SK-N-SH (cell line): ENCODE measurements around the gene PROSER3. TPM values are rescaled to one million over a fixed set of nuclear protein-coding genes. Genes with fewer than 3 reads are reported as not detected.

Source experiments
- CTCF ChIA-PET: fragments of 300-600, 350-600 bp; formaldehyde crosslinking; extraction: SDS; loops from one replicate; lab custom pipeline; 2021; lab: Yijun Ruan, JAX
- POLR2A ChIA-PET: fragments of 350-600 bp; sonication (Branson Sonifier 250); formaldehyde crosslinking; extraction: SDS; loops from one replicate; lab custom pipeline; 2020; ENCODE audit warnings: antibody characterized with exemption, inconsistent platforms; lab: Yijun Ruan, JAX
- DNase-seq: peaks from one replicate; pipeline ENCODE4 v3.0.0; 2012
- H2AFZ ChIP-seq: fragments of 200-600 bp; sonication (generic); 2 replicates; pipeline ENCODE4 v1.8.1; 2016; ENCODE audit warnings: antibody characterized with exemption, mild to moderate bottlenecking, low read depth
- H3F3A ChIP-seq: fragments of 200-600 bp; sonication (generic); replicated peaks from 2 replicates; pipeline ENCODE3; 2016; ENCODE audit warnings: antibody characterized with exemption, mild to moderate bottlenecking; ENCODE audit not compliant: insufficient read depth
- H3K27ac ChIP-seq, 2 experiments: fragments of 200-500 bp in 1 of 2; fragments of 200-600 bp in 1 of 2; sonication (Bioruptor generic) in 1 of 2; sonication (generic), shearing (Covaris generic) in 1 of 2; 2 replicates each; pipeline versions ENCODE4 v1.5.1 to v1.6.1; 2014 to 2016; ENCODE audit warnings: low read depth in 2 of 2, inconsistent platforms in 1 of 2, low read length in 1 of 2, mild to moderate bottlenecking in 1 of 2, mixed read lengths in 1 of 2
- H3K27me3 ChIP-seq: fragments of 200-600 bp; sonication (generic), shearing (Covaris generic); 2 replicates; pipeline ENCODE4 v1.6.1; 2016; ENCODE audit warnings: mixed run types; ENCODE audit not compliant: insufficient read depth
- H3K36me3 ChIP-seq, 2 experiments: fragments of 200-500 bp in 1 of 2; fragments of 200-600 bp in 1 of 2; sonication (Bioruptor generic) in 1 of 2; sonication (generic) in 1 of 2; replicated peaks in 1 of 2; 2 replicates each; pipeline versions ENCODE3 to v1.5.1; 2014 to 2016; ENCODE audit warnings: low read length in 1 of 2, mild to moderate bottlenecking in 1 of 2; ENCODE audit not compliant: insufficient read depth in 2 of 2, control insufficient read depth in 1 of 2
- H3K4me1 ChIP-seq, 2 experiments: fragments of 200-500 bp in 1 of 2; fragments of 200-600 bp in 1 of 2; sonication (Bioruptor generic) in 1 of 2; sonication (generic), shearing (Covaris generic) in 1 of 2; 2 replicates each; pipeline versions ENCODE4 v1.5.1 to v1.6.1; 2014 to 2016; ENCODE audit warnings: low read depth in 1 of 2, low read length in 1 of 2, mixed run types in 1 of 2; ENCODE audit not compliant: insufficient read depth in 2 of 2, control insufficient read depth in 1 of 2
- H3K4me2 ChIP-seq: fragments of 200-600 bp; sonication (generic), shearing (Covaris generic); 2 replicates; pipeline ENCODE4 v1.6.1; 2017; ENCODE audit warnings: mixed run types
- H3K4me3 ChIP-seq, 2 experiments: fragments of 200-500 bp in 1 of 2; fragments of 200-600 bp in 1 of 2; sonication (Bioruptor generic) in 1 of 2; sonication (generic), shearing (Covaris generic) in 1 of 2; 2 replicates each; pipeline versions ENCODE4 v1.5.1 to v1.8.1; 2014 to 2016; ENCODE audit warnings: low read depth in 2 of 2, inconsistent platforms in 1 of 2, low read length in 1 of 2, mild to moderate bottlenecking in 1 of 2, mixed read lengths in 1 of 2, moderate library complexity in 1 of 2
- H3K79me2 ChIP-seq: fragments of 200-600 bp; sonication (generic); 2 replicates; pipeline ENCODE4 v1.8.1; 2017; ENCODE audit warnings: mild to moderate bottlenecking; ENCODE audit not compliant: insufficient read depth
- H3K9ac ChIP-seq: fragments of 200-600 bp; sonication (generic); 2 replicates; pipeline ENCODE4 v1.6.1; 2017; ENCODE audit warnings: mixed run types
- H3K9me2 ChIP-seq: fragments of 200-600 bp; sonication (generic); 2 replicates; pipeline ENCODE4 v1.6.1; 2017; ENCODE audit warnings: mixed run types
- H3K9me3 ChIP-seq: fragments of 200-600 bp; sonication (generic); 2 replicates; pipeline ENCODE4 v1.6.1; 2017; ENCODE audit warnings: mixed run types, mild to moderate bottlenecking, moderate library complexity
- H4K20me1 ChIP-seq: fragments of 200-600 bp; sonication (generic); 2 replicates; pipeline ENCODE4 v1.6.1; 2017; ENCODE audit warnings: mild to moderate bottlenecking, mixed run types; ENCODE audit not compliant: insufficient read depth
- EP300 ChIP-seq, 2 experiments: IDR thresholded peaks; 2 replicates each; pipeline versions ENCODE4 v1.4.0 to v1.6.1; 2012; ENCODE audit warnings: borderline replicate concordance in 1 of 2, low read depth in 1 of 2, low read length in 1 of 2
- EZH2phosphoT487 ChIP-seq: fragments of 200-600 bp; sonication (generic); IDR thresholded peaks from 2 replicates; pipeline ENCODE4 v1.6.1; 2017; ENCODE audit warnings: low read depth, mixed run types, mild to moderate bottlenecking, antibody characterized with exemption, moderate library complexity, borderline replicate concordance
- GABPA ChIP-seq: IDR thresholded peaks from 2 replicates; pipeline ENCODE4 v1.4.0; 2012; ENCODE audit warnings: low read depth, mild to moderate bottlenecking
- NFIC ChIP-seq: IDR thresholded peaks from 2 replicates; pipeline ENCODE4 v1.4.0; 2012; ENCODE audit warnings: borderline replicate concordance
- NRF1 ChIP-seq: IDR thresholded peaks from 2 replicates; pipeline ENCODE4 v1.6.1; 2012; ENCODE audit warnings: low read depth, mild to moderate bottlenecking, low read length
- SIN3A ChIP-seq: IDR thresholded peaks from 2 replicates; pipeline ENCODE4 v1.6.1; 2012; ENCODE audit warnings: low read depth, mild to moderate bottlenecking, low read length, moderate library complexity, borderline replicate concordance
- SMC3 ChIP-seq: IDR thresholded peaks from 2 replicates; pipeline ENCODE4 v1.6.1; 2012; ENCODE audit warnings: low read depth, low read length, improper control_type of control experiment
- TAF1 ChIP-seq: IDR thresholded peaks from 2 replicates; pipeline ENCODE4 v1.6.1; 2012; ENCODE audit warnings: low read depth, mild to moderate bottlenecking, low read length, moderate library complexity, borderline replicate concordance
- TCF12 ChIP-seq: IDR thresholded peaks from 2 replicates; pipeline ENCODE4 v1.4.0; 2012
- WGBS: methylation state at CpG from one replicate; pipeline ENCODE4 v1.1.6; 2017; ENCODE audit warnings: low lambda C conversion rate; 5-methylcytosine and 5-hydroxymethylcytosine counted together
- polyA plus RNA-seq, 3 experiments: library from polyadenylated mRNA; depleted of rRNA; stranded (reverse); fragments of >200 nt; gene quantifications; 2 replicates each; pipeline ENCODE4 v1.2.3, GENCODE V29; 2012
- TF ChIP-seq, protein P1 (sequence below): fragments of 150-350 bp; IDR thresholded peaks from 2 replicates; pipeline ENCODE4 v1.6.1; 2017; ENCODE audit warnings: antibody characterized with exemption, low read length, low read depth, borderline replicate concordance
- TF ChIP-seq, protein P2 (sequence below): IDR thresholded peaks from 2 replicates; pipeline ENCODE4 v1.6.1; 2012; ENCODE audit warnings: mild to moderate bottlenecking, low read depth, low read length, moderate library complexity
- TF ChIP-seq, protein P3 (sequence below): IDR thresholded peaks from 2 replicates; pipeline ENCODE4 v1.4.0; 2012; ENCODE audit warnings: low read depth, borderline replicate concordance
- TF ChIP-seq, protein P4 (sequence below): IDR thresholded peaks from 2 replicates; pipeline ENCODE4 v1.4.0; 2012; ENCODE audit warnings: low read depth
- TF ChIP-seq, protein P5 (sequence below): IDR thresholded peaks from 2 replicates; pipeline ENCODE4; 2012

The PROSER3 gene
- polyA plus RNA-seq, 1 of the 3 experiments (the other 2 are of a cell fraction) = 12.5 TPM

DNA sequence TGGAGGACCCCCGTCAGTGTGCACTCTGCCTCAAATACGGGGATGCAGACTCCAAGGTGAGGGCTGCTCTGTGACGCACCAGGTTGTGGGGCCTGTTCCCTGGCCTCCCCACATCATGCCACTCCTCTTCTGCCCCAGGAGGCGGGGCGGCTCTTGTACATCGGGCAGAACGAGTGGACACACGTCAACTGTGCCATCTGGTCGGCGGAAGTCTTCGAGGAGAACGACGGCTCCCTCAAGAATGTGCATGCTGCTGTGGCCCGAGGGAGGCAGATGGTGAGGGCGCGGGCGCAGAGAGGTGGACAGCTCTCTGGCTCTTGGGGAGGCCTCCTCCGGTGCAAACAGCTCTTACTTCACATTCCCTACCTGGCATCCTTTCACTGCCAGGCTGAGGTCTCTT, 29.0 kb upstream of the PROSER3 start:
- Histone ChIP-seq H3K4me3 (no peak overlapping the region), H3K79me2 (no peaks in the 10 kb centered on the region), H3K9ac (no peak overlapping the region), H3F3A (no peaks in the 10 kb centered on the region), H3K9me3 (no peaks in the 10 kb centered on the region), H3K27ac (no peak overlapping the region), H2AFZ (no peak overlapping the region), H3K4me1 (no peaks in the 10 kb centered on the region), H4K20me1 (no peaks in the 10 kb centered on the region), H3K36me3 (peaks cover 17 to 90% of the 10 kb centered on the region in 2 experiments), H3K4me2 (no peak overlapping the region), H3K9me2 (no peaks in the 10 kb centered on the region), H3K27me3 (no peaks in the 10 kb centered on the region)
- 89% methylated on average over 17 of the region's 18 CpGs for whole genome bisulfite sequencing
- TF ChIP-seq, protein P1, sequence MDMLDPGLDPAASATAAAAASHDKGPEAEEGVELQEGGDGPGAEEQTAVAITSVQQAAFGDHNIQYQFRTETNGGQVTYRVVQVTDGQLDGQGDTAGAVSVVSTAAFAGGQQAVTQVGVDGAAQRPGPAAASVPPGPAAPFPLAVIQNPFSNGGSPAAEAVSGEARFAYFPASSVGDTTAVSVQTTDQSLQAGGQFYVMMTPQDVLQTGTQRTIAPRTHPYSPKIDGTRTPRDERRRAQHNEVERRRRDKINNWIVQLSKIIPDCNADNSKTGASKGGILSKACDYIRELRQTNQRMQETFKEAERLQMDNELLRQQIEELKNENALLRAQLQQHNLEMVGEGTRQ = no peak
- TF ChIP-seq GABPA (no peak), EP300 (IDR thresholded peaks at IDR 0.05; ENCODE audit: borderline replicate concordance in 1 of 2, low read depth in 1 of 2, low read length in 1 of 2) (no peak), NRF1 (no peak), TAF1 (no peak)
- TF ChIP-seq, protein P2, sequence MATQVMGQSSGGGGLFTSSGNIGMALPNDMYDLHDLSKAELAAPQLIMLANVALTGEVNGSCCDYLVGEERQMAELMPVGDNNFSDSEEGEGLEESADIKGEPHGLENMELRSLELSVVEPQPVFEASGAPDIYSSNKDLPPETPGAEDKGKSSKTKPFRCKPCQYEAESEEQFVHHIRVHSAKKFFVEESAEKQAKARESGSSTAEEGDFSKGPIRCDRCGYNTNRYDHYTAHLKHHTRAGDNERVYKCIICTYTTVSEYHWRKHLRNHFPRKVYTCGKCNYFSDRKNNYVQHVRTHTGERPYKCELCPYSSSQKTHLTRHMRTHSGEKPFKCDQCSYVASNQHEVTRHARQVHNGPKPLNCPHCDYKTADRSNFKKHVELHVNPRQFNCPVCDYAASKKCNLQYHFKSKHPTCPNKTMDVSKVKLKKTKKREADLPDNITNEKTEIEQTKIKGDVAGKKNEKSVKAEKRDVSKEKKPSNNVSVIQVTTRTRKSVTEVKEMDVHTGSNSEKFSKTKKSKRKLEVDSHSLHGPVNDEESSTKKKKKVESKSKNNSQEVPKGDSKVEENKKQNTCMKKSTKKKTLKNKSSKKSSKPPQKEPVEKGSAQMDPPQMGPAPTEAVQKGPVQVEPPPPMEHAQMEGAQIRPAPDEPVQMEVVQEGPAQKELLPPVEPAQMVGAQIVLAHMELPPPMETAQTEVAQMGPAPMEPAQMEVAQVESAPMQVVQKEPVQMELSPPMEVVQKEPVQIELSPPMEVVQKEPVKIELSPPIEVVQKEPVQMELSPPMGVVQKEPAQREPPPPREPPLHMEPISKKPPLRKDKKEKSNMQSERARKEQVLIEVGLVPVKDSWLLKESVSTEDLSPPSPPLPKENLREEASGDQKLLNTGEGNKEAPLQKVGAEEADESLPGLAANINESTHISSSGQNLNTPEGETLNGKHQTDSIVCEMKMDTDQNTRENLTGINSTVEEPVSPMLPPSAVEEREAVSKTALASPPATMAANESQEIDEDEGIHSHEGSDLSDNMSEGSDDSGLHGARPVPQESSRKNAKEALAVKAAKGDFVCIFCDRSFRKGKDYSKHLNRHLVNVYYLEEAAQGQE = no peak
- no peak for DNase-seq
- CTCF ChIA-PET = no interaction called here
- POLR2A ChIA-PET = interaction anchor here (3.5 kb wide), 1 partner anchor 11 kb away, joined by 10 read pairs; no protein-coding TSS in a partner anchor

DNA sequence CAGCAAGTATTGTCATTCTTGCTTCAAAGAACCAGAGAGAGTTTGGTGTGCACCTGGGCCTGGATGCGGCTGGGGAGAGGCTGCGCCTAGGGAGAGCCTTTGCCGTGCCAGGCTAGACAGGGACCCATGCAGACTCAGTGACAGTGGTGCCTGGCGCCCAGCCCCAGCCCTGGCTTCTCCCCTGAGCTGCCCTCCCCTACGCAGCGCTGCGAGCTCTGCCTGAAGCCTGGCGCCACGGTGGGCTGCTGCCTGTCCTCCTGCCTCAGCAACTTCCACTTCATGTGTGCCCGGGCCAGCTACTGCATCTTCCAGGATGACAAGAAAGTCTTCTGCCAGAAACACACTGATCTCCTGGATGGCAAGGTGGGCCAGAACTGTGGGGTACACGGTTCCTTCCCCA, 28.2 kb upstream of the PROSER3 start:
- no peaks in the 10 kb centered on the region for H3K27me3 ChIP-seq
- TF ChIP-seq, protein P3, sequence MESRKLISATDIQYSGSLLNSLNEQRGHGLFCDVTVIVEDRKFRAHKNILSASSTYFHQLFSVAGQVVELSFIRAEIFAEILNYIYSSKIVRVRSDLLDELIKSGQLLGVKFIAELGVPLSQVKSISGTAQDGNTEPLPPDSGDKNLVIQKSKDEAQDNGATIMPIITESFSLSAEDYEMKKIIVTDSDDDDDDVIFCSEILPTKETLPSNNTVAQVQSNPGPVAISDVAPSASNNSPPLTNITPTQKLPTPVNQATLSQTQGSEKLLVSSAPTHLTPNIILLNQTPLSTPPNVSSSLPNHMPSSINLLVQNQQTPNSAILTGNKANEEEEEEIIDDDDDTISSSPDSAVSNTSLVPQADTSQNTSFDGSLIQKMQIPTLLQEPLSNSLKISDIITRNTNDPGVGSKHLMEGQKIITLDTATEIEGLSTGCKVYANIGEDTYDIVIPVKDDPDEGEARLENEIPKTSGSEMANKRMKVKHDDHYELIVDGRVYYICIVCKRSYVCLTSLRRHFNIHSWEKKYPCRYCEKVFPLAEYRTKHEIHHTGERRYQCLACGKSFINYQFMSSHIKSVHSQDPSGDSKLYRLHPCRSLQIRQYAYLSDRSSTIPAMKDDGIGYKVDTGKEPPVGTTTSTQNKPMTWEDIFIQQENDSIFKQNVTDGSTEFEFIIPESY = no peak
- no peak for TF ChIP-seq EZH2phosphoT487
- TF ChIP-seq TCF12 = no peak
- no peak for TF ChIP-seq NFIC
- no peak for TF ChIP-seq SMC3
- no peak for TF ChIP-seq EP300 (IDR thresholded peaks at IDR 0.05; ENCODE audit: borderline replicate concordance in 1 of 2, low read depth in 1 of 2, low read length in 1 of 2)
- TF ChIP-seq, protein P4, sequence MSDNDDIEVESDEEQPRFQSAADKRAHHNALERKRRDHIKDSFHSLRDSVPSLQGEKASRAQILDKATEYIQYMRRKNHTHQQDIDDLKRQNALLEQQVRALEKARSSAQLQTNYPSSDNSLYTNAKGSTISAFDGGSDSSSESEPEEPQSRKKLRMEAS = no peak
- TF ChIP-seq, protein P2 = no peak
- TF ChIP-seq SIN3A = no peak
- no peak for TF ChIP-seq NRF1
- TF ChIP-seq, protein P5, sequence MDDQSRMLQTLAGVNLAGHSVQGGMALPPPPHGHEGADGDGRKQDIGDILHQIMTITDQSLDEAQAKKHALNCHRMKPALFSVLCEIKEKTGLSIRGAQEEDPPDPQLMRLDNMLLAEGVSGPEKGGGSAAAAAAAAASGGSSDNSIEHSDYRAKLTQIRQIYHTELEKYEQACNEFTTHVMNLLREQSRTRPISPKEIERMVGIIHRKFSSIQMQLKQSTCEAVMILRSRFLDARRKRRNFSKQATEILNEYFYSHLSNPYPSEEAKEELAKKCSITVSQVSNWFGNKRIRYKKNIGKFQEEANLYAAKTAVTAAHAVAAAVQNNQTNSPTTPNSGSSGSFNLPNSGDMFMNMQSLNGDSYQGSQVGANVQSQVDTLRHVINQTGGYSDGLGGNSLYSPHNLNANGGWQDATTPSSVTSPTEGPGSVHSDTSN = no peak

More for the DNA sequence above, 28.2 kb upstream of the PROSER3 start:
- Histone ChIP-seq H3K4me2 (no peak overlapping the region), H3K9me3 (no peaks in the 10 kb centered on the region), H3K4me3 (no peak overlapping the region), H3K27ac (no peak overlapping the region), H3K36me3 (peaks cover 14 to 87% of the 10 kb centered on the region in 2 experiments), H3K4me1 (no peaks in the 10 kb centered on the region), H3F3A (no peaks in the 10 kb centered on the region), H3K79me2 (no peaks in the 10 kb centered on the region), H2AFZ (no peak overlapping the region), H3K9me2 (no peaks in the 10 kb centered on the region), H3K9ac (no peak overlapping the region), H4K20me1 (no peaks in the 10 kb centered on the region)
- ChIA-PET CTCF (no interaction called here), POLR2A (interaction anchor here (1.6 kb wide), 1 partner anchor 11 kb away, joined by 7 read pairs; no protein-coding TSS in a partner anchor)
- 94% methylated on average over 5 of the region's 11 CpGs for WGBS
- DNase-seq = no peak
